ENCODE data around the gene SEC14L6. TPM values are rescaled to one million over a fixed set of nuclear protein-coding genes. Genes with fewer than 3 reads are reported as not detected.

The SEC14L6 gene
- total RNA-seq, 1 donor from 2014 or later = 11.6 TPM

DNA sequence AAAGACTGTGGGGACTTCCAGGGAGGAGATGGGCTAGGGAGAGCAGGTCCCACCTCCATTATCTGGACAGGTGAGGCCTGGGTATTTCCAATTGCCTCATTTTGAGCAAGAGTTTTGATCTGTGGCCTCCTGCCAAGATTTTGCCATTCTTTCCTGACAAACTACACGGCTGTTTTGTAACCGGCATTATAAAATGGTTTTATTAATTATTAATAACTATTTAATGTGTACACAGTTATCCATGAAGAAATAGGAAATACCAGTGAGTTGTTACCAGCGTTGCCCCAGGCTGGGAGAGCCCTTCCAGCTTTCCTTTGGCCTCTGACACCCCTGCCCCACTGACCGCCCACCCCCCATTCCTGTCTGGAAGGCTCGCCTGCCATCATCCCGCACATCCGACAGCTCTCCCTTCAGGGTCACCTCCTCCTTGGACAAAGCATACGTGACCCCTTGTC is 59.9 kb downstream of the SEC14L6 start:
- no peak overlapping the region for H3K4me3 ChIP-seq (ENCODE audit: low read depth, low read length)
- TF ChIP-seq CTCF (conservative IDR thresholded peaks at IDR 0.05; ENCODE audit: low read depth, low read length) = no peak
- DNase-seq (ENCODE audit: low read depth) = no peak

GRCh38 chr22:30486118-30486517 is 60.4 kb downstream of the SEC14L6 start:
- H3K4me3 ChIP-seq (ENCODE audit: low read depth, low read length) = no peak overlapping the region
- DNase-seq (ENCODE audit: low read depth) = no peak
- TF ChIP-seq CTCF (conservative IDR thresholded peaks at IDR 0.05; ENCODE audit: low read depth, low read length) = no peak

DNA sequence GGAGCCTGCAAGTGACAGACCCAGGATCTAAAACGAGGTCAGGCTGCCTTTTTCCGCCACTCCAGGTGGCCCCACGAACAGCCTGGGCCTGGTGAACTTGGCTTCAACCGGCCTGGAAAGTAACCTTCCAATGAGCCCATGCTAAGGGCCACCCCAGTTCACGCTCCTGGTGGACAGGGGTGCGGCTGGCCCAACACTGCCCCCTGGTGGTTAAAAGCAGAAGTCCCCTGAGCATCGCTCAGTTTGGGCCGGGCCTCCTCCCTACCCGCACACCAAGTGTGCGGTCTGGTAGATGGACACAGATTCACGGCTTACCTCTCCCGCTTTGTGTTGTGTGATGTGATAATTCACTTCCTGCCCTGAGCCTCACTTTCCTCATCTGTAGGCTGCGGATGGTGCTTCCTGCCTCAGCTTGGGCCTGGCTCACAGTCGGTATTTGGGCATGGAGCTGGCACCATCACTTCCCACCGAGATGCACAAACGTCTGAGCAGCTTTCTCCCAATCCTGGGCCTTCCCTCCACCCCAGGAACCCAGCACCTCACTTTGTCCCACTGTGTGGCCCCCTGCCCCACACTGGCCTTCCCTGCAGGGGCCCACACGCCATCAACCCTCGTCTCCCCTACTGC is 61.1 kb downstream of the SEC14L6 start:
- no peak overlapping the region for H3K4me3 ChIP-seq (ENCODE audit: low read depth, low read length)
- no peak for DNase-seq (ENCODE audit: low read depth)
- TF ChIP-seq CTCF (conservative IDR thresholded peaks at IDR 0.05; ENCODE audit: low read depth, low read length) = peak; percentile 75

GRCh38 chr22:30483169-30483568 is 63.4 kb downstream of the SEC14L6 start:
- H3K4me3 ChIP-seq (ENCODE audit: low read depth, low read length) = no peak overlapping the region
- no peak for DNase-seq (ENCODE audit: low read depth)
- TF ChIP-seq CTCF (conservative IDR thresholded peaks at IDR 0.05; ENCODE audit: low read depth, low read length) = no peak

DNA sequence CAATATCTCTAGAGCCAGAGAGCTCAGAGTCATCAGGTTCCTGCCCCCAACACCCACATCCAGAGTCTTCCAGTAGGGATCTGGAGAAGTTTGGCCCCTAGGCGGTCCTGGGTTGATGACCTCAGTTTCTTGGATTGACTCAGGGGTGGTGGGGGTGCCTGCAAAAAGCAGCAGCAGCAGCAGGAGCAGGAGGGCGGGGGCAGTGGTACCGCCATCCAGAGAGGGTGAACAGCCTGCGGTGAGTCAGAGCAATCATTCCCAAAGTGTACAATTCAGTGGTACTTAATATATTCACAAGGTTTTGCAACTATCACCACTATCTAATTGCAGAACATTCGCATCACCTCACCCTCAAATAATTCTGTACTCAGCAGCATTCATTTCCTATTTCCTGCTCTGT is 64.8 kb downstream of the SEC14L6 start:
- TF ChIP-seq CTCF (conservative IDR thresholded peaks at IDR 0.05; ENCODE audit: low read depth, low read length) = no peak
- DNase-seq (ENCODE audit: low read depth) = no peak
- no peak overlapping the region for H3K4me3 ChIP-seq (ENCODE audit: low read depth, low read length)

GRCh38 chr22:30479981-30480380 is 66.6 kb downstream of the SEC14L6 start:
- no peak for TF ChIP-seq CTCF (conservative IDR thresholded peaks at IDR 0.05; ENCODE audit: low read depth, low read length)
- DNase-seq (ENCODE audit: low read depth) = no peak
- H3K4me3 ChIP-seq (ENCODE audit: low read depth, low read length) = no peak overlapping the region
